Activated CD4-positive, alpha-beta T cell treated with anti-CD3 and anti-CD28 coated beads, Interleukin-10, Interleukin-2, amounts not matched to agents 100 ng/mL and 50 ng/mL, durations not matched to agents 16 hours and 8 hours (primary cell): Measurements from ENCODE around the gene GRAMD2A.

ENCODE experiments used
- DNase-seq: peaks from one replicate; pipeline ENCODE4 v3.0.0-alpha.2; 2020

Gene GRAMD2A

GRCh38 chr15:72197460-72198355 lies at the start of gene GRAMD2A:
TSS of gene GRAMD2A (minus strand) at chr15:72197787.
- peak; percentile 56 for DNase-seq

GRCh38 chr15:72242775-72243370 lies 45.3 kb upstream of the GRAMD2A start:
- DNase-seq, result no peak

- no peak for DNase-seq
Observed at GRCh38 chr15:72239652-72240051, 42.1 kb upstream of the GRAMD2A start.

GRCh38 chr15:72238586-72238985 lies 41.0 kb upstream of the GRAMD2A start:
- DNase-seq, result no peak

- DNase-seq, result peak; percentile 22
Observed at GRCh38 chr15:72237853-72238224, 40.3 kb upstream of the GRAMD2A start.

GRCh38 chr15:72237029-72237852 lies 39.7 kb upstream of the GRAMD2A start:
- DNase-seq, result peak; percentile 95

- no peak for DNase-seq
Observed at GRCh38 chr15:72236381-72237003, 38.9 kb upstream of the GRAMD2A start.

GRCh38 chr15:72235298-72235697 lies 37.7 kb upstream of the GRAMD2A start:
- no peak for DNase-seq

GRCh38 chr15:72233769-72234168 lies 36.2 kb upstream of the GRAMD2A start:
- no peak for DNase-seq

- peak; percentile 79 for DNase-seq
Observed at GRCh38 chr15:72231833-72232478, 34.4 kb upstream of the GRAMD2A start.

GRCh38 chr15:72231066-72231832 lies 33.7 kb upstream of the GRAMD2A start, which contains the start of gene PKM:
TSS of gene PKM (minus strand) at chr15:72231190. CDS start at chr15:72219097, 12,093 bp downstream.
- peak; percentile 99 for DNase-seq

- peak; percentile 92 for DNase-seq
Observed at GRCh38 chr15:72230197-72231065, 32.8 kb upstream of the GRAMD2A start.

GRCh38 chr15:72229947-72230196 lies 32.3 kb upstream of the GRAMD2A start:
- no peak for DNase-seq

GRCh38 chr15:72229076-72229946 lies 31.7 kb upstream of the GRAMD2A start:
- peak; percentile 62 for DNase-seq

GRCh38 chr15:72227720-72228119 lies 30.1 kb upstream of the GRAMD2A start:
- peak; percentile 48 for DNase-seq

- DNase-seq, result peak; percentile 91
Observed at GRCh38 chr15:72227192-72227586, 29.6 kb upstream of the GRAMD2A start.

GRCh38 chr15:72223278-72223677 lies 25.7 kb upstream of the GRAMD2A start:
- no peak for DNase-seq

GRCh38 chr15:72222393-72222792 lies 24.8 kb upstream of the GRAMD2A start:
- no peak for DNase-seq

GRCh38 chr15:72220687-72221086 lies 23.1 kb upstream of the GRAMD2A start:
- DNase-seq, result no peak

- no peak for DNase-seq
Observed at GRCh38 chr15:72217216-72217615, 19.6 kb upstream of the GRAMD2A start.
